Stomach (tissue), 4 donors: ENCODE results near the gene ERG.

Experiments
- POLR2A ChIP-seq, 4 donors: fragments of 450-650 bp; IDR thresholded peaks; one replicate each; pipeline ENCODE4 v1.6.1; 2016; ENCODE audit warnings: antibody characterized with exemption in 4 of 4, control low read depth in 2 of 4, mild to moderate bottlenecking in 1 of 4, moderate library complexity in 1 of 4
- POLR2AphosphoS5 ChIP-seq, 3 donors: sonication (generic); formaldehyde crosslinking; IDR thresholded peaks; one replicate each; pipeline ENCODE4 v1.6.1; 2016; ENCODE audit warnings: antibody characterized with exemption in 3 of 3
- TF ChIP-seq, protein P1 (sequence below), 7 experiments: fragments of 450-650 bp in 4 of 7; fragments of 200-600 bp in 3 of 7; sonication (generic) in 3 of 7; IDR thresholded peaks; one replicate each; pipeline ENCODE4 v1.5.1; 2016 to 2019; ENCODE audit warnings: antibody characterized with exemption in 7 of 7, control low read depth in 2 of 7, mild to moderate bottlenecking in 1 of 7

DNA sequence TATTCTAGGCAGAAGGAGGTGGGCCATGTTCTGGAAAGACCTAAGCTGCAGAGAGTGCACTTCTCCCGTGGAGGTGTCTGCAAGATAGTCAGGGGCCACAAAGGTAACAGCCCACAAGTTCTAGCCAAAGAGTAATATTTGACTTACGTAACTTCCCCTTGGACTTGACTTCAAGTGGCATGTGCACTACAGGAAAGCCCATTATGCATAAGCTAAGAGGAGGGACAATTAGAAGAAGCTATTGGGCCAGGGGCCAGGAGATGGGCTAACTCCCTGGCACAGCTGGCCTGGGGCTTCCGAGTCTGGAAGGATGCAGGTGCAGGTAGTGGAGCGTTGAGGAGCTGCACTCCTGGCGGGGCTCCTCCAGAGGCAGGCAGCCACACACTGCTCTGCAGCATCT, 58.3 kb downstream of the ERG start:
- TF ChIP-seq POLR2A (IDR thresholded peaks at IDR 0.05) (no peak), POLR2AphosphoS5 (IDR thresholded peaks at IDR 0.05) (no peak)
- TF ChIP-seq, protein P1, sequence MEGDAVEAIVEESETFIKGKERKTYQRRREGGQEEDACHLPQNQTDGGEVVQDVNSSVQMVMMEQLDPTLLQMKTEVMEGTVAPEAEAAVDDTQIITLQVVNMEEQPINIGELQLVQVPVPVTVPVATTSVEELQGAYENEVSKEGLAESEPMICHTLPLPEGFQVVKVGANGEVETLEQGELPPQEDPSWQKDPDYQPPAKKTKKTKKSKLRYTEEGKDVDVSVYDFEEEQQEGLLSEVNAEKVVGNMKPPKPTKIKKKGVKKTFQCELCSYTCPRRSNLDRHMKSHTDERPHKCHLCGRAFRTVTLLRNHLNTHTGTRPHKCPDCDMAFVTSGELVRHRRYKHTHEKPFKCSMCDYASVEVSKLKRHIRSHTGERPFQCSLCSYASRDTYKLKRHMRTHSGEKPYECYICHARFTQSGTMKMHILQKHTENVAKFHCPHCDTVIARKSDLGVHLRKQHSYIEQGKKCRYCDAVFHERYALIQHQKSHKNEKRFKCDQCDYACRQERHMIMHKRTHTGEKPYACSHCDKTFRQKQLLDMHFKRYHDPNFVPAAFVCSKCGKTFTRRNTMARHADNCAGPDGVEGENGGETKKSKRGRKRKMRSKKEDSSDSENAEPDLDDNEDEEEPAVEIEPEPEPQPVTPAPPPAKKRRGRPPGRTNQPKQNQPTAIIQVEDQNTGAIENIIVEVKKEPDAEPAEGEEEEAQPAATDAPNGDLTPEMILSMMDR (IDR thresholded peaks at IDR 0.05): no peak
